HEK293 (cell line): ENCODE measurements around the gene CASZ1.

ENCODE experiments used
- CTCF ChIP-seq: fragments of 450-650 bp; formaldehyde crosslinking; IDR thresholded peaks from 2 replicates; pipeline ENCODE4 v1.5.1; 2016; ENCODE audit warnings: missing biosample characterization, missing genetic modification characterization
- PRDM1 ChIP-seq: fragments of 450-650 bp; formaldehyde crosslinking; IDR thresholded peaks from 2 replicates; pipeline ENCODE4; 2016; ENCODE audit warnings: missing biosample characterization, missing genetic modification characterization
- SP3 ChIP-seq: fragments of 450-650 bp; formaldehyde crosslinking; IDR thresholded peaks from 2 replicates; pipeline ENCODE4 v1.5.1; 2016; ENCODE audit warnings: missing biosample characterization, missing genetic modification characterization
- ZBTB21 ChIP-seq: fragments of 450-650 bp; formaldehyde crosslinking; IDR thresholded peaks from 2 replicates; pipeline ENCODE4 v1.5.1; 2017; ENCODE audit warnings: missing biosample characterization, missing genetic modification characterization
- ZNF157 ChIP-seq: fragments of 450-650 bp; formaldehyde crosslinking; IDR thresholded peaks from 2 replicates; pipeline ENCODE4 v1.5.1; 2016; ENCODE audit warnings: missing biosample characterization, missing genetic modification characterization
- ZNF274 ChIP-seq, 2 experiments: fragments of 200-500 bp in 1 of 2; fragments of 450-650 bp in 1 of 2; sonication (Bioruptor generic) in 1 of 2; formaldehyde crosslinking in 1 of 2; IDR thresholded peaks; 2 replicates each; pipeline versions ENCODE4 v1.5.1 to v1.6.1; 2014 to 2016; ENCODE audit warnings: borderline replicate concordance in 1 of 2, inconsistent platforms in 1 of 2, low read length in 1 of 2, missing biosample characterization in 1 of 2, missing genetic modification characterization in 1 of 2
- ZNF473 ChIP-seq: fragments of 450-650 bp; formaldehyde crosslinking; IDR thresholded peaks from 2 replicates; pipeline ENCODE4 v1.5.1; 2017; ENCODE audit warnings: missing biosample characterization, missing genetic modification characterization
- ZNF585B ChIP-seq: fragments of 450-650 bp; formaldehyde crosslinking; IDR thresholded peaks from 2 replicates; pipeline ENCODE4 v1.5.1; 2016; ENCODE audit warnings: missing biosample characterization, missing genetic modification characterization
- ZNF600 ChIP-seq: fragments of 450-650 bp; formaldehyde crosslinking; IDR thresholded peaks from 2 replicates; pipeline ENCODE4 v1.5.1; 2016; ENCODE audit warnings: missing biosample characterization, missing genetic modification characterization
- ZNF629 ChIP-seq: fragments of 450-650 bp; formaldehyde crosslinking; IDR thresholded peaks from 2 replicates; pipeline ENCODE4 v1.5.1; 2017; ENCODE audit warnings: missing biosample characterization, missing genetic modification characterization
- ZXDB ChIP-seq: fragments of 450-650 bp; formaldehyde crosslinking; IDR thresholded peaks from 2 replicates; pipeline ENCODE4 v1.5.1; 2016; ENCODE audit warnings: missing biosample characterization, missing genetic modification characterization
- TF ChIP-seq, protein P1 (sequence below): fragments of 450-650 bp; formaldehyde crosslinking; IDR thresholded peaks from 2 replicates; pipeline ENCODE4 v1.5.1; 2016; ENCODE audit warnings: missing biosample characterization, missing genetic modification characterization, borderline replicate concordance
- TF ChIP-seq, protein P2 (sequence below): fragments of 450-650 bp; formaldehyde crosslinking; conservative IDR thresholded peaks from 2 replicates; pipeline ENCODE4 v1.5.1; 2016; ENCODE audit warnings: low read depth, missing biosample characterization, missing genetic modification characterization
- TF ChIP-seq, protein P3 (sequence below): IDR thresholded peaks from 2 replicates; pipeline ENCODE4 v1.6.1; 2011; ENCODE audit warnings: mild to moderate bottlenecking, low read depth, low read length, borderline replicate concordance

DNA sequence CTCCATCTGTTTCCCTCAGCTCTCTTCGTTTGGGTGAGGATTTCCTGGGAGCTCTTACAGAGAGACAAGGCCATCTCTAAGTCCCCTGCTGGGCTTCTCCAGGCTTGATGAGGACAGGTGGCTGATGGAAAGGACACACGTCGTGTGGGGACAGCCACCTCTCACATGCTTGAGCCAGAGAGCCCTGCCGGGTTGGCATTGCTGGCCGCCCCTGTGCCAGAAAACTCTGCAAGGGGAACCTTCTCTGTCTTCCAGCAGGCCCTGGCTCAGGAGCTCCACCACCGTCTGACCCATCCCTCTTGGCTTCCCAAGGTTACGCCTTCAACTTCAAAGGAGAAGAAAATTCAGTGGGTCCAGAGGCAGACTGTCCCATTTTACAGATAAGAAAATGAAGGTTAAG lies 82.8 kb downstream of the CASZ1 start:
- TF ChIP-seq CTCF (tag by site-specific recombination) (no peak), SP3 (tag by site-specific recombination) (no peak), ZNF157 (tag by site-specific recombination) (no peak), PRDM1 (no peak), ZNF585B (tag by site-specific recombination) (no peak), ZNF473 (tag by site-specific recombination) (no peak), ZBTB21 (no peak), ZNF274 (IDR thresholded peaks at IDR 0.05; ENCODE audit: low read length) (no peak), ZNF274 (tag by site-specific recombination; IDR thresholded peaks at IDR 0.05; ENCODE audit: borderline replicate concordance) (no peak), ZXDB (tag by site-specific recombination) (no peak), ZNF629 (tag by site-specific recombination) (no peak), ZNF600 (tag by site-specific recombination) (no peak)
- TF ChIP-seq, protein P1, sequence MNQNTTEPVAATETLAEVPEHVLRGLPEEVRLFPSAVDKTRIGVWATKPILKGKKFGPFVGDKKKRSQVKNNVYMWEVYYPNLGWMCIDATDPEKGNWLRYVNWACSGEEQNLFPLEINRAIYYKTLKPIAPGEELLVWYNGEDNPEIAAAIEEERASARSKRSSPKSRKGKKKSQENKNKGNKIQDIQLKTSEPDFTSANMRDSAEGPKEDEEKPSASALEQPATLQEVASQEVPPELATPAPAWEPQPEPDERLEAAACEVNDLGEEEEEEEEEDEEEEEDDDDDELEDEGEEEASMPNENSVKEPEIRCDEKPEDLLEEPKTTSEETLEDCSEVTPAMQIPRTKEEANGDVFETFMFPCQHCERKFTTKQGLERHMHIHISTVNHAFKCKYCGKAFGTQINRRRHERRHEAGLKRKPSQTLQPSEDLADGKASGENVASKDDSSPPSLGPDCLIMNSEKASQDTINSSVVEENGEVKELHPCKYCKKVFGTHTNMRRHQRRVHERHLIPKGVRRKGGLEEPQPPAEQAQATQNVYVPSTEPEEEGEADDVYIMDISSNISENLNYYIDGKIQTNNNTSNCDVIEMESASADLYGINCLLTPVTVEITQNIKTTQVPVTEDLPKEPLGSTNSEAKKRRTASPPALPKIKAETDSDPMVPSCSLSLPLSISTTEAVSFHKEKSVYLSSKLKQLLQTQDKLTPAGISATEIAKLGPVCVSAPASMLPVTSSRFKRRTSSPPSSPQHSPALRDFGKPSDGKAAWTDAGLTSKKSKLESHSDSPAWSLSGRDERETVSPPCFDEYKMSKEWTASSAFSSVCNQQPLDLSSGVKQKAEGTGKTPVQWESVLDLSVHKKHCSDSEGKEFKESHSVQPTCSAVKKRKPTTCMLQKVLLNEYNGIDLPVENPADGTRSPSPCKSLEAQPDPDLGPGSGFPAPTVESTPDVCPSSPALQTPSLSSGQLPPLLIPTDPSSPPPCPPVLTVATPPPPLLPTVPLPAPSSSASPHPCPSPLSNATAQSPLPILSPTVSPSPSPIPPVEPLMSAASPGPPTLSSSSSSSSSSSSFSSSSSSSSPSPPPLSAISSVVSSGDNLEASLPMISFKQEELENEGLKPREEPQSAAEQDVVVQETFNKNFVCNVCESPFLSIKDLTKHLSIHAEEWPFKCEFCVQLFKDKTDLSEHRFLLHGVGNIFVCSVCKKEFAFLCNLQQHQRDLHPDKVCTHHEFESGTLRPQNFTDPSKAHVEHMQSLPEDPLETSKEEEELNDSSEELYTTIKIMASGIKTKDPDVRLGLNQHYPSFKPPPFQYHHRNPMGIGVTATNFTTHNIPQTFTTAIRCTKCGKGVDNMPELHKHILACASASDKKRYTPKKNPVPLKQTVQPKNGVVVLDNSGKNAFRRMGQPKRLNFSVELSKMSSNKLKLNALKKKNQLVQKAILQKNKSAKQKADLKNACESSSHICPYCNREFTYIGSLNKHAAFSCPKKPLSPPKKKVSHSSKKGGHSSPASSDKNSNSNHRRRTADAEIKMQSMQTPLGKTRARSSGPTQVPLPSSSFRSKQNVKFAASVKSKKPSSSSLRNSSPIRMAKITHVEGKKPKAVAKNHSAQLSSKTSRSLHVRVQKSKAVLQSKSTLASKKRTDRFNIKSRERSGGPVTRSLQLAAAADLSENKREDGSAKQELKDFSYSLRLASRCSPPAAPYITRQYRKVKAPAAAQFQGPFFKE (tag by site-specific recombination), result no peak
- TF ChIP-seq, protein P2, sequence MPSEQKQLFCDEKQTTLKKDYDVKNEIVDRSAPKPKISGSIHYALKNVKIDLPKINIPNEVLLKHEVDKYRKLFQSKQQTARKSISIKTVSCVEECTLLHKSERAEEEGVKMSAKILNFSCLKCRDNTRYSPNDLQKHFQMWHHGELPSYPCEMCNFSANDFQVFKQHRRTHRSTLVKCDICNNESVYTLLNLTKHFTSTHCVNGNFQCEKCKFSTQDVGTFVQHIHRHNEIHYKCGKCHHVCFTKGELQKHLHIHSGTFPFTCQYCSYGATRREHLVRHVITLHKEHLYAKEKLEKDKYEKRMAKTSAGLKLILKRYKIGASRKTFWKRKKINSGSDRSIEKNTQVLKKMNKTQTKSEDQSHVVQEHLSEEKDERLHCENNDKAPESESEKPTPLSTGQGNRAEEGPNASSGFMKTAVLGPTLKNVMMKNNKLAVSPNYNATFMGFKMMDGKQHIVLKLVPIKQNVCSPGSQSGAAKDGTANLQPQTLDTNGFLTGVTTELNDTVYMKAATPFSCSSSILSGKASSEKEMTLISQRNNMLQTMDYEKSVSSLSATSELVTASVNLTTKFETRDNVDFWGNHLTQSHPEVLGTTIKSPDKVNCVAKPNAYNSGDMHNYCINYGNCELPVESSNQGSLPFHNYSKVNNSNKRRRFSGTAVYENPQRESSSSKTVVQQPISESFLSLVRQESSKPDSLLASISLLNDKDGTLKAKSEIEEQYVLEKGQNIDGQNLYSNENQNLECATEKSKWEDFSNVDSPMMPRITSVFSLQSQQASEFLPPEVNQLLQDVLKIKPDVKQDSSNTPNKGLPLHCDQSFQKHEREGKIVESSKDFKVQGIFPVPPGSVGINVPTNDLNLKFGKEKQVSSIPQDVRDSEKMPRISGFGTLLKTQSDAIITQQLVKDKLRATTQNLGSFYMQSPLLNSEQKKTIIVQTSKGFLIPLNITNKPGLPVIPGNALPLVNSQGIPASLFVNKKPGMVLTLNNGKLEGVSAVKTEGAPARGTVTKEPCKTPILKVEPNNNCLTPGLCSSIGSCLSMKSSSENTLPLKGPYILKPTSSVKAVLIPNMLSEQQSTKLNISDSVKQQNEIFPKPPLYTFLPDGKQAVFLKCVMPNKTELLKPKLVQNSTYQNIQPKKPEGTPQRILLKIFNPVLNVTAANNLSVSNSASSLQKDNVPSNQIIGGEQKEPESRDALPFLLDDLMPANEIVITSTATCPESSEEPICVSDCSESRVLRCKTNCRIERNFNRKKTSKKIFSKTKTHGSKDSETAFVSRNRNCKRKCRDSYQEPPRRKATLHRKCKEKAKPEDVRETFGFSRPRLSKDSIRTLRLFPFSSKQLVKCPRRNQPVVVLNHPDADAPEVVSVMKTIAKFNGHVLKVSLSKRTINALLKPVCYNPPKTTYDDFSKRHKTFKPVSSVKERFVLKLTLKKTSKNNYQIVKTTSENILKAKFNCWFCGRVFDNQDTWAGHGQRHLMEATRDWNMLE, result no peak
- TF ChIP-seq, protein P3, sequence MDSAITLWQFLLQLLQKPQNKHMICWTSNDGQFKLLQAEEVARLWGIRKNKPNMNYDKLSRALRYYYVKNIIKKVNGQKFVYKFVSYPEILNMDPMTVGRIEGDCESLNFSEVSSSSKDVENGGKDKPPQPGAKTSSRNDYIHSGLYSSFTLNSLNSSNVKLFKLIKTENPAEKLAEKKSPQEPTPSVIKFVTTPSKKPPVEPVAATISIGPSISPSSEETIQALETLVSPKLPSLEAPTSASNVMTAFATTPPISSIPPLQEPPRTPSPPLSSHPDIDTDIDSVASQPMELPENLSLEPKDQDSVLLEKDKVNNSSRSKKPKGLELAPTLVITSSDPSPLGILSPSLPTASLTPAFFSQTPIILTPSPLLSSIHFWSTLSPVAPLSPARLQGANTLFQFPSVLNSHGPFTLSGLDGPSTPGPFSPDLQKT, result no peak
